HG02798 (cell line): Measurements from ENCODE around the gene PLEKHO1.
"Not testable (repeated sequence)": the region's sequence is repeated elsewhere in the genome, so short reads cannot be mapped to it uniquely, and the experiment has no call there.

Experiments used
- ATAC-seq: cut with Tn5 transposase; IDR thresholded peaks from one replicate; pipeline ENCODE4 v1.9.1; 2021; ENCODE audit warnings: mild to moderate bottlenecking; ENCODE audit not compliant: unreplicated experiment, poor library complexity

The PLEKHO1 gene

DNA sequence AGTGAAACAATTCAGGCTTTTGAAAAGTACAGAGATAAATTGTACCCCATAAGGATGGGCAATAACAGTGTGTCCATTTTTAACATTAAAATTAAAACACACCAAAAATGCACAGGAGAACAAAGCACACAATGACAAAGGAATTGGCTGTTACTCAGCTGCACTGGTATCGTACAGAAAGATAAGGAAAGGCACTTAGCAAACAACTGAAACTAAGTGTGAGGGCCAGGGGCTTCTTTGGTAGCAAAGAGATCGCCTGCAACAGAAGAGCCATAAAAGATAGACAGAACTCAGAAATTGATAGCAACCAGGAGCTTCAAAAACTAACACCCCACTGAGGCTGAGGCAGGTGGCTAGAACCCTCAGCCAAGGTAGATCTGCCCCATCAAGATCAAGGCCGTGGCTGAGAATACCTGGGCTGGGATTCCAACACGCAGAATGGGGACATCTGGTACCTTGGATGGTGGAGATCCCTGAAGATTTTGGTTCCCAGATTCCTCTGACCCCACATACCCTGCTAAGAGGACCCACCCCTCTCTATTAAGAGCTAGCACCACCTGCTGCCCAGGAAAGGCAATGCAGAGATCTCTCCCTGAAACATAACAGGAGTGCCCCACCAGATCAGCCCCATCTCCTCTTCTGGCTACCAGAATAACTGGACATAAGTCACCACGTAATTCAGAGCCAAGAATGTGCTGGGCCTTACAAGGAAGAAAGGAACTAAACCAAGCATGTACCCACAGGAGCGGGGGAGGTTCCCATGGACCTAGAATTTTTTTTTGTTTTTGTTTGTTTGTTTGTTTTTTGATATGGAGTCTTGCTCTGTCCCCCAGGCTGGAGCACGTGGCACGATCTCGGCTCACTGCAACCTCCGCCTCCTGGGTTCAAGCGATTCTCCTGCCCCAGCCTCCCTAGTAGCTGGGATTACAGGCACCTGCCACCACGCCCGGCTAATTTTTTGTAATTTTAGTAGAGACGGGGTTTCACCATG is 16.2 kb downstream of the PLEKHO1 start:
- no peak for ATAC-seq

GRCh38 chr1:150168960-150169601 is 19.4 kb downstream of the PLEKHO1 start:
- peak; percentile 35 for ATAC-seq

DNA sequence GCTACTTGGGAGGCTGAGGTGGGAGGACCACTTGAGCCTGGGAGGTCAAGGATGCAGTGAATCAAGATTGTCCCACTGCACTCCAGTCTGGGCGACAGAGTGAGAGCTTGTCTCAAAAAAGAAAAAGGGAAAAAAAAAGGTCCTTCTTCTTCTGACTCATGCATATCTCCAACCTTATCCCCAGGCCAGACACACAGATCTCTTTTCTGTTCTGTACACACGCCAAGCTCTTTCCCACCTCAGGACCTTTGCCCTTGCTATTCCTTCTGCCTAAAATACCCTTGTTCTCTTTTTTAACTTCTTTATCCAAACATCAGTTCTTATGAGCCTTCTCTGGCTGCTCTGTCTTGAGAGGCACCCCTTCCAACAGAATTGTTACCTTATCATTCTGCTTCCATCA is 22.1 kb downstream of the PLEKHO1 start:
- no peak for ATAC-seq

GRCh38 chr1:150173141-150173585 is 23.4 kb downstream of the PLEKHO1 start:
- ATAC-seq, result no peak

- no peak for ATAC-seq
Measured at GRCh38 chr1:150176593-150176992, 26.9 kb downstream of the PLEKHO1 start.

DNA sequence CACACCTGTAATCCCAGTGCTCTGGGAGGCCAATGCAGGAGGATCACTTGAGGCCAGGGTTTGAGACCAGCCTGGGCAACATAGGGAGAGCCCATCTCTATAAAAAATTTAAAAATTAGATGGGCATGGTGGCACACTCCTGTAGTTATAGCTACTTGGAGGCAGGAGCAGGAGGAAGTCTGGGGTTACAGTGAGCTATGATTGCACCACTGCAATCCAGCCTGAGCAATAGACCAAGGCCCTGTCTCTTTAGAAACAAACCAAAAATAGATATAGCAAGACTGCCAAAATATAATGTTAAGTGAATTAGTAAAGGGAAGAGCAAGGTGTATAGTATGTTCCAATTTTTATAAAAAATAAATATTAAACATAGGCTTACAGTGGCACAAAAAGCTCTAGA is 28.8 kb downstream of the PLEKHO1 start:
- ATAC-seq, result no peak

DNA sequence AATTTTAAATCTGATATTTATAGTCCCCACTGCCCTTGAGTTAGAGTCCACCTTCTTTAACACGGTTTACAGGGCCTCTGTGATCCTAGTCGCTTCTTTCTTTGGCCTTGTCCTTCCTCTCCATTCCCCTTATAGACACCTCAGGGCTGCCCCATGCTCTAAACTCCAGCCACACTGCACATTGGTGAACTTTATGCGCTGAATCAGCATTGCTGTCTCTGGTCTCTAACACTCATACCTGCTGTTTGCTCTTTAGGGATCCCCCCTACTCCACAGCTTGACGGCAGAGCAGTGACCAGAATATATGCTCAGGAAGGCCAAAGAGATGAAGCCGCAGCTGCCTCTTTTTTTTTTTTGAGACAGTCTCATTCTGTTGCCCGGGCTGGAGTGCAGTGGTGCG is 30.2 kb downstream of the PLEKHO1 start:
- ATAC-seq, result no peak

GRCh38 chr1:150180474-150180873 is 30.8 kb downstream of the PLEKHO1 start:
- ATAC-seq, result no peak

- ATAC-seq, result no peak
Measured at GRCh38 chr1:150182247-150182646, 32.5 kb downstream of the PLEKHO1 start.

DNA sequence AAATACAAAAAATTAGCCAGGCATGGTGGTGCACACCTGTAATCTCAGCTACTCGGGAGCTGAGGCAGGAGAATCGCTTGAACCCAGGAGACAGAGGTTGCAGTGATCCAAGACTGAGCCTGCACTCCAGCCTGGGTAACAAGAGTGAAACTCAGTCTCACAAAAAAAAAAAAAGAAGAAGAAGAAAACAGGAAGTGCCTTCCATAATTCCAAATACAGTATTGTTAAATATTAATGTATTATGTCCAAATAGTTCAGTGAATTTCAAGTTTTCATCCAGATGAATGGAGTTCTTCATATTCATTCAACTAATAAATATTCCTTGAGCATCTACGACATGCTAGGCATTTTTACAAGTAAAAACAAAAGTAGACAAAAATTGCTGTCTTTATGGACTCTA is 33.3 kb downstream of the PLEKHO1 start:
- no peak for ATAC-seq

DNA sequence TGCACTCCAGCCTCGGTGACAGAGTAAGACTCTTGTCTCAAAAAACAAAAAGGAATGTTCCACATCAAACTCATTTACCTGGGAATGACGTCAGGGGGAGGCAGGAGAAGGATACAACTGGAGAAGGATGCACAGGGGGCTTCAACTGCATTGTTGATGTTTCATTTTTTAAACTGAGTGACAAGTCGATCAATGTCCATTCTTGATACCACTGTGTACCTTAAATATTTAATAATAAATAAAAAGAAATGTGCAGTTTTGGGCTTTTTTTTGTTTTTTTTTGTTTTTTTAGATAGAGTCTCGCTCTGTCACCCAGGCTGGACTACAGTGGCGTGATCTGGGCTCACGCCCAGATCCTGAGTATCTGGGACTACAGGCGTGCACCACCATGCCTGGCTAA is 35.8 kb downstream of the PLEKHO1 start:
- no peak for ATAC-seq

DNA sequence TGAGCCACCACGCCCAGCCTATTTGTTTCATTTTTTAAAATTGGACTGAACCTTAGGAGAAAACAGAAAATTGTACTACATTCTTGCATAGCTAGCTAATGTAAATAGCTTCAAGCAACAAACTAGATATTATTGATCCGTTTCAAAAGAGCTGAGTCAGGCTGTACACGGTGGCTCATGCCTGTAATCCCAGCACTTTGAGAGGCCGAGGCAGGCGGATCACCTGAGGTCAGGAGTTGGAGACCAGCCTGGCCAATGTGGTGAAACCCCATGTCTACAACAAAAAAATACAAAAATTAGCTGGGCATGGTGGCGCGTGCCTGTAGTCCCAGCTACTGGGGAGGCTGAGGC is 36.7 kb downstream of the PLEKHO1 start:
- ATAC-seq, result not testable (repeated sequence)

- ATAC-seq, result no peak
Measured at GRCh38 chr1:150186789-150187559, 37.3 kb downstream of the PLEKHO1 start.

DNA sequence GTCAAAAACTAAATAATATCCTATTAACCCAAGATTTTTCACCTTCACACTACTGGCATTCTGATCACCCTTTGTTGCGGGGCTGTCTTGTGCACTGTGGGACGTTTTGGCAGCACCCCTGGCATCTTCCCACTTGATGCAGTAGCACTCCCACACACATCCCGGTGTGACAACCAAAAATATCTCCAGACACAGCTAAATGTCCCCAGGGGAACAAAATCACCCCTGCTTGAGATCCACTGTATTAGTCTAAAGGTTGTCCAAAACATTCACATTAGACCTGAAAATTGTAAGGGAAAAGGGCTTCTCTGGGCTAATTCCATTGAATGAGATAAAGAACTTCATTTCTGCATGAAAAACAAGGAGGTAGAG is 37.8 kb downstream of the PLEKHO1 start:
- ATAC-seq, result no peak

DNA sequence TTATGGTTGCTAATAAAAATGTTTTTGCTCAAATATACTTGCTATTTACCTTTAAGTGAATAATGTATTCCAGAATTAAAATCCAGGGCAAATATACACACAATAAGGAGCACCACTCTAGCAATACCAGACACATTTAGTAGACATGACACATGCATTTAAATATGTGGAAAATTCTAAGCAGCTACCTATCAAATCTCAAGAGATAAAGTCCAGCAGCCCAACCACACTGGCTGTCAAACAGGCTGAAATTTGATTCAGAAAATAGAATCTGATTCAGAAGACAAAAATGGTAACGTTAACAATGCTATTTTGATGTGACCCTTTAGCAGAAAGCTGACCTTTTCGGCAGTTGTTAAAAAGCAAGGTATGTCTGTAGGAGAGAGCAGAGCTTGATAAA is 42.3 kb downstream of the PLEKHO1 start:
- ATAC-seq, result no peak

DNA sequence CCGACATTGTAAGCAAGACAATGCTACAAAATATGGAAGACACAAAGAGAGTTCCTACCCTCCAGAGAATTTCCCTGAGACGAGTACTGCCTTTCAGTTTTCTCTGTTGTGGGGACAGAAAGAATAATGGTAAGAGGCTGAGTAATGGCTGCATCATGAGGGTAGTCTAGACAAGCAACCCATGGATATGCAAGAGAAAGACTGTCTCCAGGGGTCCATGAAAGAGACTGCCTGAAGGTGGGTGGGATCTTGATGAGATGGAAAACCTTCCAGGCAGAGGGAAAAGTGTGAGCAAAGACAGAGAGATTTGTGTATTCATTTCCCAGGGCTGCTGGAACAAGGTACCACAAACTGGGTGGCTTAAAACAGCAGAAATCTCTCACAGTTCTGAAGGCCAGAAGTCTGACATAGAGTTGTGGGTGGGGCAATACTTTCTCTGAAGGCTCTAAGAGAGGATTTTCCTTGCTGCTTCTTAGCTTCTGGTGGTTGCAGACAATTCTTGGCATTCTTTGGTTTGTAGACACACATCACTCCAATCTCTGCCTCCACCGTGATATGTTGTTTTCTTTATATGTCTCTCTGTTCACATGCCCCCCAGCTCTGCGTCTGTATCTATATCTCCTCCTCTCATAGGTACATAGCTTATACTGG is 44.8 kb downstream of the PLEKHO1 start:
- no peak for ATAC-seq

DNA sequence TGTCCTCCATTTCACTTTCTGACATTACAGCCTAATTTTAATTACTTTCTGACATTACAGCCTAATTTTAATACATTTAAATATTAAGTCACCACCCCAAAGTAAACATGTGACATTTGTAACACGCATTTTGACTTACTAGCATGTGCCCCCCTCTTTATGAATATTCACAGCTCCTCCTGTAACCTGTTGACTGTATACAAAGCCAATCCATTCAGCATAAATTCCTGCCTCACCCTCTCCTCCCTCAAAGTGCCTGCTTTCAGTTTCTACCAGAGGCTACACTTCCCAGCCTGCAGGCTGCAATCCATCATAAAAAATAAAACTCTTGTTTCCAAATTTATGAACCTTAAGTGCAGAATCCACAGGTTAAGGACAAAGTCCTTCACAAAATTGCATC is 46.7 kb downstream of the PLEKHO1 start:
- ATAC-seq, result no peak

- ATAC-seq, result no peak
Measured at GRCh38 chr1:150207281-150207971, 57.7 kb downstream of the PLEKHO1 start.

DNA sequence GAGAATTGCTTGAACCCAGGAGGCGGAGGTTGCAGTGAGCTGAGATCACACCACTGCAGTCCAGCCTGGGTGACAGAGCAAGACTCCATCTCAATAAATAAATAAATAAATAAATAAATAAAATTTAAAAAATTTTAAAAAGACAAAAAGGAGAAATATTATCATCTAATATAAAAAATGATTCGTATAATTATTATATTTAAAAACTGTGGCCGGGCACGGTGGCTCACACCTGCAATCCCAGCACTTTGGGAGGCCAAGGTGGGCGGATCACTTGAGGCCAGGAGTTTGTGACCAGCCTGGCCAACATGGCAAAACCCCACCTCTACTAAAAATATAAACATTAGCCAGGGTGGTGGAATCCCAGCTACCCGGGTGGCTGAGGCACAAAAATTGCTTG is 58.7 kb downstream of the PLEKHO1 start:
- not testable (repeated sequence) for ATAC-seq
